Measurements from ENCODE around the gene BPGM.

The BPGM gene

GRCh38 chr7:134714470-134715205, 68.0 kb downstream of the BPGM start:
- TF ChIP-seq CTCF (conservative IDR thresholded peaks at IDR 0.05; ENCODE audit: low read depth), result no peak
- CTCF ChIA-PET, result no interaction called here

GRCh38 chr7:134718211-134718875, 71.7 kb downstream of the BPGM start:
- POLR2A ChIA-PET (ENCODE audit: low non-redundant PET), result no interaction called here
- CTCF ChIA-PET, result no interaction called here

More at GRCh38 chr7:134714470-134715205, 68.0 kb downstream of the BPGM start:
- POLR2A ChIA-PET (ENCODE audit: low non-redundant PET), result no interaction called here
- DNase-seq (ENCODE audit: low spot score), result no peak
- no peak overlapping the region for H3K27ac ChIP-seq

DNA sequence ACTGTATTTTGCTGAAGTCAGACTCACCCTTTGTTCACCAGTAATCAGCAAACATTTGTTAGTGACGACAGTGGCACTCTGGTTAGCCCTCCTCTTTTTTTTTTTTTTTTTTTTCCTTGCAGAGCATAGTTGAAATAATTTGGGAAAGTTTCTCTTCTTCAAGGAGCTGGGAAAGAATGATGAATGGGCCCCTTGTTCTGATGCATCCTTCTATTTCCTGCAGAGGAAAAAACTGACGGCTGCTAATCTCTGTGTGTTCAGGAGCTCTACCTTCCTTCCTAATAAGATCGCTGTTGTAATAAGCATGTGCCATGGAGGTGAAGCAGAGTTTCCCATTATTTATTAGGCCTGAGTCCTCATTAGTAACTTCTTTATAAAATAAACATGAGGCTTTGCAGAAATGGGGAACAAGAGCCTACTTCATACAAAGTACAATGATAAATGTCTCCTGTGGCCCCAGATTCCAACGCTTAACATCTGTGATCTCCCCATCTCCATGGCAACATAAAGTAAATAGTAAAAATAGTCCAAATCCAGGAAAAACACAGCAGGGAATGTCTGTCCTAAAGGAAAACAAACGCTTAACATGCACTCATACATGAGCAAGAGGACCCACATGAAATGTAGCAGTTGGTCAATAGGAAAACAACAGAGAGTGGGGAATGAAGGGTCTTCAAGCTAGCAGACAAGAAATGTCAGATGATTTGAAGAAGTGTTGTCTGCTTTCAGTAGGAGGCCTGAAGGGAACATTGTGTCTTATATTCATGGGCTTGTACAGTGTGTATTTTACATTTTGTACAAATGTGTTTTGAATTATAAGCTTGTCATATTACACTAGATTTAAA, 73.7 kb downstream of the BPGM start:
- ChIA-PET CTCF (no interaction called here), POLR2A (ENCODE audit: low non-redundant PET) (interaction anchor here (0.7 kb wide), 1 partner anchor 1307 kb away, joined by 3 read pairs; no protein-coding TSS in a partner anchor)
- no peak overlapping the region for H3K27ac ChIP-seq
- no peak for TF ChIP-seq CTCF (conservative IDR thresholded peaks at IDR 0.05; ENCODE audit: low read depth)
- DNase-seq (ENCODE audit: low spot score), result no peak

More at GRCh38 chr7:134718211-134718875, 71.7 kb downstream of the BPGM start:
- H3K27ac ChIP-seq, result no peak overlapping the region
- no peak for DNase-seq (ENCODE audit: low spot score)
- no peak for TF ChIP-seq CTCF (conservative IDR thresholded peaks at IDR 0.05; ENCODE audit: low read depth)

- POLR2A ChIA-PET (ENCODE audit: low non-redundant PET), result no interaction called here
- no peak overlapping the region for H3K27ac ChIP-seq
- CTCF ChIA-PET, result no interaction called here
- no peak for DNase-seq (ENCODE audit: low spot score)
- TF ChIP-seq CTCF (conservative IDR thresholded peaks at IDR 0.05; ENCODE audit: low read depth), result no peak
Measured at GRCh38 chr7:134721171-134721570, 74.5 kb downstream of the BPGM start.

DNA sequence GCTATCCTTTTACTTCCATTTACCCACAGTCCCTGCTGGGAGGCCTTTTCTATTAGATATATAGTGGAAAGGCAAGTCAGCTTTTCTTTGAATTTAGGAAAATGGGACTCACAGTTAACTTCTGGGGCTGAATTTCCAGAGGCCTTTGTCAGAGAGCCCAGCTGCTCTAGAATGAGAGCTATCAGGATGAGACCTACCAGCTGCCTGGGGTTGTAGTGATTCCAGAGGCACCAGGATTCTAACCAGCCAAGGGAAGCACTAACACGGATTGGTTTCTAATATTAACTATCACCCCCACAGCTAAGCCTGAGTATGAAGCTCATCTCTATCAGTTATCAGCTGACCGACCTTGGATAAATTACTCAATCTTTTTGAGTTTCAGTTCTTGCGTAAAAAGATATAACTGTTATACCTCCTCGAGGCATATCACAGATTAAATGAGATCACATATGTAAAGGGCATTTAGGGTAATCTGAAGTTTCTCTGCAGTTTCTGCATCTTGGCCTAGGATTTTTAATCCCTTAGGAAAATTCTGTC, 76.2 kb downstream of the BPGM start:
- ChIA-PET CTCF (no interaction called here), POLR2A (ENCODE audit: low non-redundant PET) (no interaction called here)
- no peak for TF ChIP-seq CTCF (conservative IDR thresholded peaks at IDR 0.05; ENCODE audit: low read depth)
- no peak for DNase-seq (ENCODE audit: low spot score)
- H3K27ac ChIP-seq, result no peak overlapping the region

DNA sequence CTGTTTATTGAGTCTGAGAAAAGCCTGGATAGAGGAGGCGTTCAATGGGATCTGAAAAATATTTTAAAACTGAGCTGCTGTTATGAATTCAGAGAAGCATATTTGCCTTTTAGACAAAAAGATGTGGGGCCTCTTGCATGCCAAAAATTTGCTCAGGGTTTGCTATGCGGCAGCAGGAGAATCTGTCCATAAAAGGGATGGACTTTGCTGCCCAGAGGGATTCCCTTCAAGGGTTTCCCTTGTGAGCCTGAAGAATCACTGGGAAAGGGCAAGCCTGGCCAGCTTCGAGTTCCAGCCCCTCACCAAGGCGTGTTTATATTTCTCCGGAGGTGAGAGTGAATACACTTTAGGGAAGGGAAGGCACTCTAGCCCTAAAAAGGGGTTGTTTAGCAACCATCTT, 77.2 kb downstream of the BPGM start:
- no peak for TF ChIP-seq CTCF (conservative IDR thresholded peaks at IDR 0.05; ENCODE audit: low read depth)
- no peak overlapping the region for H3K27ac ChIP-seq
- CTCF ChIA-PET, result interaction anchor here (0.5 to 1.2 kb wide), 3 partner anchors 32 to 78 kb away, joined by 3 read pairs; no protein-coding TSS in a partner anchor
- POLR2A ChIA-PET (ENCODE audit: low non-redundant PET), result no interaction called here
- no peak for DNase-seq (ENCODE audit: low spot score)
